ENCODE data around the gene LZIC. TPM values are rescaled to one million over a fixed set of nuclear protein-coding genes. Genes with fewer than 3 reads are reported as not detected.
A peak's percentile ranks its signal among the peaks of the same experiment; 100 is the strongest.

Gene LZIC
- total and polyA plus RNA-seq, 2 donors (not counting 1 experiment from before 2014, with no cell fraction given) = 26.9 to 33.5 TPM

DNA sequence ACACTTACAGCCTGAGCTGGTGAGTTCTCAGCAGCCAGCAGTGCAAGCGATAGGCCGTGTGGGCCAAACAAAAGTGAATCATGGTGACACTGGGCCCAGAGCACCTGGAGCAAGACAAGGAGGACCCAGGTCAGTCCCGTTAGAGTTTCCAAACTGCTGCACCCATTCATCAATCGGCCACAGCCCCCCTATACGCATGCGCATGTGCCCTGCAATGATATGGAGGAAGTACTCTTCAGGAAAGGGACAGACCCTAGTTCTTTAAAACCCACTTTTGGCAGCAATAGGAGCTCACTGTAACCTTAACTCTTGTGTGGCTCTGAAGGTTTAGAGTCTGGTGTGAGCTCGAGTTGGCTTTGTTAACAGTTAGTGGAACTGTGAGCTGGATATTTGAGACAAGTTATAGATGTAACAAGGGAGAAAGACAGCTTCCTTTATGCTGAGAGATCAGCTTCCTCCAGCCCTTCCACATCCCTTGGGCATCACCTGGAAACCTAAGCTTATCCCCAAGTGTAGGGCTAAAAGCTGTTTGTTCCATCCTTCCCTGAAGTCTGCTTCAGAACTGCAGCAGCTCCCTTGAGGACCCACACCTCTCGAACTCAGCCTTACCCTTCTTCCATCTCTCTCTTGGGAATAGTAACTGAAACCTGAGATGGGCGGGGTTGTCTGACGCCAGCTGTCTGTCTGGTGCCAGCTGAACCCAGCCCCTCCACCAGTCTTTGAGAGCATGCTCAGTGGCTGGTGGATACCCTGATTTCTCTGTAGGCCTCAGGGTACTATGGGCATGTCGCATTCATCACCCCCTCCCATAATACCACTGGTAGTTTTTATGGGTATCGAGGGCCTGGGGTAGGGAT lies 17.7 kb upstream of the LZIC start:
- Histone ChIP-seq H3K9ac (ENCODE audit: insufficient read depth, low read length) (no peak overlapping the region), H3K79me2 (ENCODE audit: control insufficient read depth, insufficient read depth, low read length) (no peaks in the 10 kb centered on the region), H4K20me1 (ENCODE audit: control insufficient read depth, extremely low read depth, insufficient read depth, low read length) (no peaks in the 10 kb centered on the region), H3K4me3 (replicated peaks in 1 of 4; ENCODE audit: control extremely low read depth in 1 of 4, insufficient read depth in 1 of 4, low read depth in 3 of 4, low read length in 4 of 4) (no peak overlapping the region), H2AFZ (ENCODE audit: low read length) (no peak overlapping the region), H3K27me3 (ENCODE audit: control insufficient read depth, insufficient read depth, low read length) (no peaks in the 10 kb centered on the region), H3K9me3 (ENCODE audit: control insufficient read depth, insufficient read depth, low read depth, low read length) (no peaks in the 10 kb centered on the region), H3K4me1 (ENCODE audit: control insufficient read depth, extremely low read depth, insufficient read depth, low read length) (no peaks in the 10 kb centered on the region), H3K36me3 (ENCODE audit: control insufficient read depth, insufficient read depth, low read length) (no peaks in the 10 kb centered on the region), H3K4me2 (ENCODE audit: extremely low read depth, insufficient read depth, low read length) (no peak overlapping the region), H3K27ac (ENCODE audit: insufficient read depth, low read length) (no peak overlapping the region)
- DNase-seq (ENCODE audit: low read depth in 2 of 2) = peak; percentile 3 to 22
- TF ChIP-seq, protein P1, sequence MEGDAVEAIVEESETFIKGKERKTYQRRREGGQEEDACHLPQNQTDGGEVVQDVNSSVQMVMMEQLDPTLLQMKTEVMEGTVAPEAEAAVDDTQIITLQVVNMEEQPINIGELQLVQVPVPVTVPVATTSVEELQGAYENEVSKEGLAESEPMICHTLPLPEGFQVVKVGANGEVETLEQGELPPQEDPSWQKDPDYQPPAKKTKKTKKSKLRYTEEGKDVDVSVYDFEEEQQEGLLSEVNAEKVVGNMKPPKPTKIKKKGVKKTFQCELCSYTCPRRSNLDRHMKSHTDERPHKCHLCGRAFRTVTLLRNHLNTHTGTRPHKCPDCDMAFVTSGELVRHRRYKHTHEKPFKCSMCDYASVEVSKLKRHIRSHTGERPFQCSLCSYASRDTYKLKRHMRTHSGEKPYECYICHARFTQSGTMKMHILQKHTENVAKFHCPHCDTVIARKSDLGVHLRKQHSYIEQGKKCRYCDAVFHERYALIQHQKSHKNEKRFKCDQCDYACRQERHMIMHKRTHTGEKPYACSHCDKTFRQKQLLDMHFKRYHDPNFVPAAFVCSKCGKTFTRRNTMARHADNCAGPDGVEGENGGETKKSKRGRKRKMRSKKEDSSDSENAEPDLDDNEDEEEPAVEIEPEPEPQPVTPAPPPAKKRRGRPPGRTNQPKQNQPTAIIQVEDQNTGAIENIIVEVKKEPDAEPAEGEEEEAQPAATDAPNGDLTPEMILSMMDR (conservative IDR thresholded peaks at IDR 0.05 in 1 of 2, IDR thresholded peaks at IDR 0.05 in 1 of 2; ENCODE audit: low read depth in 1 of 2, low read length in 2 of 2) = no peak
- TF ChIP-seq EZH2 (IDR thresholded peaks at IDR 0.05; ENCODE audit: low read length, missing control alignments) = no peak

DNA sequence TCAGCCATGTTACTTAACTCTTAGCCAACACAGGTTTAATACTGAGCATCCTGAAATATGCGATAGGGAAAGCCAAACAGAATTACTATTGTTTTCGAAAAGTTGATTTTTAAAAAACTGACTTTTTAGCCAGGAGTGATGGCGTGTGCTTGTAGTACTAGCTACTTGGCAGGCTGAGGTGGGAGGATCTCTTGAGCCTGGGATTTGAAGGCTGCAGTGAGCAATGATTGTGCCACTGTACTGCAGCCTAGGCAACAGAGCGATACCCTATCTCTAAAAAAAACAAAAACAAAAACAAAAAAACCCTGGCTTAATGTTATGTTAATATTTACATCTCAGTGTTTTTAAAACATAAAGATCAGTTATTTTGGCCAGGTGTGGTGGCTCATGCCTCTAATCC lies 16.8 kb upstream of the LZIC start:
- no peaks in the 10 kb centered on the region for H4K20me1 ChIP-seq (ENCODE audit: control insufficient read depth, extremely low read depth, insufficient read depth, low read length)
- H3K27ac ChIP-seq (ENCODE audit: insufficient read depth, low read length) = no peak overlapping the region
- H3K9ac ChIP-seq (ENCODE audit: insufficient read depth, low read length) = no peak overlapping the region
- no peak overlapping the region for H3K4me2 ChIP-seq (ENCODE audit: extremely low read depth, insufficient read depth, low read length)
- no peak for DNase-seq (ENCODE audit: low read depth in 2 of 2)
- H3K79me2 ChIP-seq (ENCODE audit: control insufficient read depth, insufficient read depth, low read length) = no peaks in the 10 kb centered on the region
- TF ChIP-seq, protein P1 (conservative IDR thresholded peaks at IDR 0.05 in 1 of 2, IDR thresholded peaks at IDR 0.05 in 1 of 2; ENCODE audit: low read depth in 1 of 2, low read length in 2 of 2) = no peak
- no peak for TF ChIP-seq EZH2 (IDR thresholded peaks at IDR 0.05; ENCODE audit: low read length, missing control alignments)
- H3K27me3 ChIP-seq (ENCODE audit: control insufficient read depth, insufficient read depth, low read length) = no peaks in the 10 kb centered on the region
- H3K36me3 ChIP-seq (ENCODE audit: control insufficient read depth, insufficient read depth, low read length) = no peaks in the 10 kb centered on the region
- no peaks in the 10 kb centered on the region for H3K4me1 ChIP-seq (ENCODE audit: control insufficient read depth, extremely low read depth, insufficient read depth, low read length)
- H3K4me3 ChIP-seq (replicated peaks in 1 of 4; ENCODE audit: control extremely low read depth in 1 of 4, insufficient read depth in 1 of 4, low read depth in 3 of 4, low read length in 4 of 4) = no peak overlapping the region
- no peaks in the 10 kb centered on the region for H3K9me3 ChIP-seq (ENCODE audit: control insufficient read depth, insufficient read depth, low read depth, low read length)
- H2AFZ ChIP-seq (ENCODE audit: low read length) = no peak overlapping the region

GRCh38 chr1:9957726-9958125 lies 14.5 kb upstream of the LZIC start:
- no peaks in the 10 kb centered on the region for H4K20me1 ChIP-seq (ENCODE audit: control insufficient read depth, extremely low read depth, insufficient read depth, low read length)

More at GRCh38 chr1:9957726-9958125, 14.5 kb upstream of the LZIC start:
- H3K27ac ChIP-seq (ENCODE audit: insufficient read depth, low read length) = no peak overlapping the region
- no peak overlapping the region for H2AFZ ChIP-seq (ENCODE audit: low read length)
- DNase-seq (ENCODE audit: low read depth in 2 of 2) = no peak
- no peaks in the 10 kb centered on the region for H3K4me1 ChIP-seq (ENCODE audit: control insufficient read depth, extremely low read depth, insufficient read depth, low read length)
- H3K79me2 ChIP-seq (ENCODE audit: control insufficient read depth, insufficient read depth, low read length) = no peaks in the 10 kb centered on the region
- H3K9me3 ChIP-seq (ENCODE audit: control insufficient read depth, insufficient read depth, low read depth, low read length) = no peaks in the 10 kb centered on the region
- H3K4me2 ChIP-seq (ENCODE audit: extremely low read depth, insufficient read depth, low read length) = no peak overlapping the region
- no peak overlapping the region for H3K9ac ChIP-seq (ENCODE audit: insufficient read depth, low read length)
- TF ChIP-seq EZH2 (IDR thresholded peaks at IDR 0.05; ENCODE audit: low read length, missing control alignments) = no peak
- TF ChIP-seq, protein P1 (conservative IDR thresholded peaks at IDR 0.05 in 1 of 2, IDR thresholded peaks at IDR 0.05 in 1 of 2; ENCODE audit: low read depth in 1 of 2, low read length in 2 of 2) = no peak
- no peak overlapping the region for H3K4me3 ChIP-seq (replicated peaks in 1 of 4; ENCODE audit: control extremely low read depth in 1 of 4, insufficient read depth in 1 of 4, low read depth in 3 of 4, low read length in 4 of 4)
- no peaks in the 10 kb centered on the region for H3K36me3 ChIP-seq (ENCODE audit: control insufficient read depth, insufficient read depth, low read length)
- no peaks in the 10 kb centered on the region for H3K27me3 ChIP-seq (ENCODE audit: control insufficient read depth, insufficient read depth, low read length)
